ENCODE measurements around the gene LIPH. TPM values are rescaled to one million over a fixed set of nuclear protein-coding genes. Genes with fewer than 3 reads are reported as not detected.
"Not testable (repeated sequence)": the region's sequence is repeated elsewhere in the genome, so short reads cannot be mapped to it uniquely, and the experiment has no call there.

The LIPH gene
- polyA plus RNA-seq (2012; ENCODE audit: insufficient read depth, insufficient read length), result not detected

DNA sequence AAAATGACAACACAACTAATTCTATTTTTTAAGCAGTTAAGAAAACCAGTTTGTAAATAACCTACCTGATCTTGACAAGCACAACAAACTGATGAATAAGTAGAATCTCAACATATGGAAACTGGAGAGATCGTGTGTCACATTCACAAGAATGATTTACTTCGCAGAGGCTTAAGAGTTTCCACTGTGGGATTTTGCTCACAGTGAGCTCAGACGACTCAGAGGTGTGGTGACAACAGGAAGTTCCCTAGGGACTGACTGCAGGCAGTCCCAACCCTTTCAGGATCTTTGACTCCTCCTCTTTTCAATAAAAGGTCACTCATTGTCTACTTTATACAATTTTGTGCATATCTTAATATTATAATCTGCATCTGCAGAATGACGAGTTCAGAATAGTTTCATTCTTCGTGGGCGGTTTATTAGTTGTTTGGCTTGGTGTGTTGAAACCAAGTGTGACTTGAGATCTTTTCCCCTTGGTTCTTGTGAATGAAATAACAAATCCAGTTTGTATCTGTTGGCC, at the start of gene LIPH:
LIPH (minus strand) TSS at position 231 of the 520 bp plus-strand sequence; CDS start at position 114, 117 bp downstream.
- no peak within 1 kb of the TSS for H3K4me3 ChIP-seq (ENCODE audit: low read length)
- no peak for DNase-seq (ENCODE audit: low read depth, low spot score)

DNA sequence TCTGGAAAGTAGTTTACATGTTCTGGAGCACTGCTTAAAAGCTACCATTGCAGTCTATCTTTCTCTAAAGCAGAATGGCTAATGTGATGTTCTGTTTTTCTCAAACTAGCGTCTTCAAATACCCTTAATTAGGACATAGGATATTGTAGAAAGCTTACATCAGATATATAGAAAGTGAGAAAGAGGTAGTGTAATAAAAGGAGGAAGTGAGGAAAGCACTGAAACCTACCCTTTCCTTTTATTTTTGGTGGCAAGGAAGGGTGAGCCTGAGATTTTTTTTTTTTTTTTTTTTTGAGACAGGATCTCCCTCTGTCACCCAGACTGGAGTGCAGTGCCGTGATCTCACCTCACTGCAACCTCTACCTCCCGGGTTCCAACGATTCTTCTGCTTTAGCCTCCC, 43.1 kb upstream of the LIPH start:
- no peak overlapping the region for H3K4me3 ChIP-seq (ENCODE audit: low read length)
- no peak for DNase-seq (ENCODE audit: low read depth, low spot score)

DNA sequence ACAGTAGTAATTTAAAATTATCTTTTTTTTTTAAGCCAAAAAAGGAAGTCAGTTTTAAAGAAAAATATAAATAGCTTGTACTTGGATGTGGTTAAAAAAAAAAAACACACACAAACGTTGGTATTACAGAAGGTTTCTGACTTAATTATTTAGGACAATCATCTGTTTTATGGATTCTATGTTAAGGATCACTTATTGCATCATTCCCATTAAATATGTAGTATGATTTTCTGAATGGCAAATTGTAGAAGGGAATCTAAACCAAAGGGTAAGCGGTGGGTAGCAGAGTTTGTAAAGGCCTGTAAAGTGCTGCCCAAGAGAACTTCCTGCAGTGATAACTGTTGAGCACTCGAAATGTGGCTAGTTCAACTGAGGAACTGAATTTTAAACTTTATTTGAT, 41.7 kb upstream of the LIPH start:
- H3K4me3 ChIP-seq (ENCODE audit: low read length), result no peak overlapping the region
- no peak for DNase-seq (ENCODE audit: low read depth, low spot score)

DNA sequence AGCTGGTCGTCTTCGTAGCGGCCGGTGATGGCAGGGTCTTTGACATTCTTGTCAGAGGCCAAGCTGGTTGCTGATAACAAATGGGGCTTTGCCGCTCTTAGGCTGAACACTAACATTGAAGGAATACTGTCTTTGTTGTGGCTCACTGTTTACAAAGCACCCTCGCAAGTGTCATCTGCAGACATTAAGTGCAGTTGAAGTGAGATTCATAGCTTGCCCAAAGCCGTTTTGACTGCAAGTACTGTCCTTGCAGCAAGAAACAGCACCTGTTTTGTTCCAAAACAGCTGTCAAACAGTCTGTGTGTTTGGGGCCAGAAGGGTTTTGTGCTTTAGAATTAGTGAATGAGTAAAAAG, 34.3 kb upstream of the LIPH start:
- peak overlapping the region; percentile 97 for H3K4me3 ChIP-seq (ENCODE audit: low read length)
- peak; percentile 18 for DNase-seq (ENCODE audit: low read depth, low spot score)

DNA sequence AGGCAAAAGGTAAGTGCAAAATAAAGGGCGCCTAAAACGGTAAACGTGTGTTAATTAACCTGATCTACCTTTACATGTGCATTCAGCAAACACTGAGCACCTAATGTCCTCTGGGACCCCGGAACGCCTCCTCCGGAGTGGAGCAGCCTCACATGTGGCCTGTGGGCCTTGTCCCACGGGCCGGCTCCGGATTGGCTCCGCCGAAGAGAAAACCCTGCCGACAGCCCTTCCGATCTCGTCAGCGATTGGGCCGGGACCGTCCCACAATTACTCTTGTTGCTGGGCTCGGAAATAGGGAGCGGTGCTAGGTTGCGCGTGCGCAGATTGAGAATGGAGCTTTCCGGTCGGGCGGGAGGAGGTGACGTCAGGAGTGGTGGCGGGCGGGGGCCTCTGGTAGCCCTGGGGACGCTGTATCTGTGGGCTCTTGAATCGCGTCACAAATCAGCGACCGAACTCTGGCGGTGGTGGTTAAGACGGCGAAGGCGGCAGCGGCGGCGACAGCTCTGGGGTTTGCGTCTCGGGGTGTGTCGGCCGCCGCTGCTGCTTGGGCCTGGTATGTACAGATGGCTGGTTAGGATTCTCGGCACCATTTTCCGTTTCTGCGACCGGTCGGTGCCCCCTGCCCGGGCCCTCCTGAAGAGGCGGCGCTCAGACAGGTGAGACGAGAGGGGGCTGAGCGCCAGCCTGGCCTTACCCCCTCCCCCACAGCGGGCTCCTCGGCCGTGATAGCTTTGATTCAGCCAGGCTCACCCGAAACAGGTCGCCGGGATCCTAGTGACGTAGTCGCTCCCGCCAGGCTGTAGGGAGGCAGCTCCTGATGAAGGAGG, 33.7 kb upstream of the LIPH start, which contains the start of gene SENP2:
SENP2 (plus strand) TSS at position 437 of the 827 bp plus-strand sequence; CDS start at position 556, 119 bp downstream.
- H3K4me3 ChIP-seq (ENCODE audit: low read length), result peak within 1 kb of the TSS; percentile 97
- DNase-seq (ENCODE audit: low read depth, low spot score), result peak; percentile 98

DNA sequence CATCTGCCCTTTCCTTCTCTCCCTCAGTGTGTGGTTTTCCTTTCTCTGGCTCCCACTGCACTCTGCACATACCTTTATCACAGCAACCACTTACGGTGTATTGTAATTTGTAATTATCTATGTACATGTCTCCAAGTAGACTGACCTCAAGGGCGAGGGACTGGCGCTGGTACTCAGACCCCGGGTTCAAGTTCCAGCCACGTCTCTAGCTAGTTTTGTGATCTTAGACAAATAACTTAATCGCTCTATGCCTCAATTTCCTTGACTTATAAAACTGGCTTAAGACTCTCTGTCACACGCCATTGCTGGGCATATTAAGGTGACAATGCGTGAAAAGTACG, 33.1 kb upstream of the LIPH start:
- no peak for DNase-seq (ENCODE audit: low read depth, low spot score)

DNA sequence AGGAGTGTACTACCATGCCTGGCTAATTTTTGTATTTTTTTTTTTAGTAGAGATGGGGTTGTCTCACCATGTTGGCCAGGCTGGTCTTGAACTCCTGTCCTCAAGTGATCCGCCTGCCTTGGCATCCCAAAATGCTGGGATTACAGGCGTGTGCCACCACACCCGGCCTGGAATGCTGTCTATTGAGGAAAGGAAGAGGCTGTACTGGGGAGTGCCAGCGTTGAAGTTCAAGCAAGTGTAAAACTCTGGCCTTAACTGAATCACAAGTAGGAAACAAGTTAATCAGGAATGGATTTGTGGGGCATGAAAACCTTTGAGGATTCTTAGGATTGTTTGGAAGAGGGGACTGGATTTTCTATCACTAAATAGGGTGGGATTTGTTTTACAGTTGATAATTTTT, 32.3 kb upstream of the LIPH start:
- DNase-seq (ENCODE audit: low read depth, low spot score), result no peak
- no peak overlapping the region for H3K4me3 ChIP-seq (ENCODE audit: low read length)

More for the DNA sequence above, 33.1 kb upstream of the LIPH start:
- peak overlapping the region; percentile 97 for H3K4me3 ChIP-seq (ENCODE audit: low read length)

DNA sequence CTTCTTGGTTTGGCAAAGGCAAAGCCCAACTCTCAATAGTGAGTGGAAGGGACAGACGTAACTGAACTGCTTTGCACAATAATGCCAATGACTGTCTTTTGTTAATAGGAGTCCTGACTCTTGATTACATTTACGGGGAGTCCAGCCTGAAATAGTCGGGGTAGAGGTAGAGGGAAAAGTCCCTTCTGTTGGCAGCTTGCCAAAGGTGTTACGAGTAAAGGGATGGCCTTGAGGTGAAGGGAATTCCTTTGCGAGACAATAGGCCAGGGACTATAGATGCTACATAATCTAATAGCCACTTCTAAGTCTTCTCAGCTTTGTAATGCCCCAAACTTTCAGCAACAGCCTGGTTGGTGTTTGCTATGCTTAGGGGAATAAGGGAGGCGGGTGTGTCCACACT, 31.5 kb upstream of the LIPH start:
- H3K4me3 ChIP-seq (ENCODE audit: low read length), result no peak overlapping the region
- no peak for DNase-seq (ENCODE audit: low read depth, low spot score)

DNA sequence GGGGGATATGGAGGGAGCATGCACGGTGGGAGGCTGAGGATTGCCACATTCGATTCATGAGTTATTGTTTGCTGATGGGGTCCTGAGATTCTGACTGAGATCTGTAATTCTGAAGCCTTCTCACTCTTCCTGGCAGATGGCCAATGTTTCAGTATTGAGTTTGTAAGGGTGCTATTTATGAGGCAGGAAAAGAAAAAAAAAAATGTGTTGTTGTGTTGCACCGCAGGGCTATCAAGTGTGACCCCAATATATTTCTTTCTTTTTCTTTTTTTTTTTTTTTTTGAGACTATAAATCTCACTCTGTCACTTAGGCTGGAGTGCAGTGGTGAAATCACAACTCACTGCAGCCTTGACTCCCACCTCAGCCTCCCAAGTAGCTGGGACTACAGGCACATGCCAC, 30.5 kb upstream of the LIPH start:
- no peak overlapping the region for H3K4me3 ChIP-seq (ENCODE audit: low read length)
- no peak for DNase-seq (ENCODE audit: low read depth, low spot score)

DNA sequence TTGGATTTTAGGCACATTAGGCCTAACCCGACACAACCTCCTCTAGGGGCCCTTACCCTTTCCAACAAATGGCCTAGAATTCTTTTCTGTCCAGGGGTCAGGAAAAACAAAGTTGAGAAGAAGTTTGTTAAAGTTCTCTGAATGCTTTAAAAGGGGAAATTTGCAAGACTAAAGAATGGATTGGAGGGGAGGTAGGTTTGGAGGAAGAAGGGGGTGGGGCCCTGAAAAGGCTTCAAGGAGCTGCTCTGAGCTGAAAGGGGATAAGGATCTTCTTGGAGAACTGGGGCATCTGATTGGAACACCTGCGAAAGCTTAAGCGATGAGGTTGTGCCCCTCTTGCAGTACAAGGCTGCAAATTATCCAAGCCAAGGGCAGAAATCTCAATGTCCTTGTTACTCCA, 29.8 kb upstream of the LIPH start:
- no peak overlapping the region for H3K4me3 ChIP-seq (ENCODE audit: low read length)

DNA sequence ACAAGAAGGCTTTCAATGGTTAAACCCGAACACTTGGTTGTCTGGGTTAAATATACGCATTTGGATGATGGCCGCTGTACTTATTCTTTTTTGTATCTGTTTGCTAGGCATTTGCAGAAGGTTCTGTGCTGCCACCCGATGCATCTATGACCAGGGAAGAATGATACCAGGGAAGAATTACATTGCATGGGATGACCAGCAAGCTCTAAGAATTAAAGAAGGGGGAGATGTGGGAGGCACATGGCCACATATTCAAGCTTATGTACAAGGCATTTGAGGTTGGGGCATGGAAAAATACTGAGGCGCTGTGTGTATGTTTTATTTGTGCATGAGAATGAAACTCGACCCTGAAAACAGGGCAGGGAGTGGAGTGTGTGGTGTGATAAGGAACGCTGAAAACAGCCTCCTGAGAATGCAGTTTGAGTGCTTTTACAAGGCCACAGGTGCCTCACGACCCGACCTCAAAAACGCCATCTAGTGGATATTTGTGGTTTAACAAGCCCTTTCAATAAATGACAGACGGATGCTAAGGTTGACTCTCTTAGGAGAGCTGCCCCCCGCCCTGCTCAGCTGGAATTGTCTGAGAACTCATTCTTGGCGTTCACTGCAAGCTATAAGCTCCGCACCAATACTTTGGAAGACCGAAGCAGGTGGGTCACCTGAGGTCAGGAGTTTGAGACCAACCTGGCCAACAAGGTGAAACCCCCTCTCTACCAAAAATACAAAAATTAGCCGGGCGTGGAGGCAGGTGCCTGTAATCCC, 22.9 kb upstream of the LIPH start:
- DNase-seq (ENCODE audit: low read depth, low spot score), result peak; percentile 75
- not testable (repeated sequence) for H3K4me3 ChIP-seq (ENCODE audit: low read length)

More for the DNA sequence above, 29.8 kb upstream of the LIPH start:
- DNase-seq (ENCODE audit: low read depth, low spot score), result no peak

DNA sequence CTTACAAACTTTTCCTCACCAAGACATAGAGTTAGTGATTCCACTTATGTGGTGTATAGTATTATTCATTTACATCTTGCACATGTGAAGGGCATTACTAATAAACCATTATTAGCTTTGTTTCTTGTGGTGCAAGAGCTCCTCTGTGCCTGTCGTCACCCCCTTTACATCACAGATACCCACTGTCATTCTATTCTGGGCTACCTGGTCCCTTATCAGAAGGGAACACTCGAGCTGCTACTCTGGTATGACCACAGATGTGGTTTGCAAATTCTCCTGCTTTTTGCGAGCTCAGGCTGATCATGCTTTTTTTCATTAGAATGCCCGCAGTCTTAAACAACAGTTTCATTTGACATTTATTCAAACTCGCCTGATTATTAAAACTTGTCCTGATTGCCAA, 19.8 kb upstream of the LIPH start:
- no peak overlapping the region for H3K4me3 ChIP-seq (ENCODE audit: low read length)
- no peak for DNase-seq (ENCODE audit: low read depth, low spot score)

DNA sequence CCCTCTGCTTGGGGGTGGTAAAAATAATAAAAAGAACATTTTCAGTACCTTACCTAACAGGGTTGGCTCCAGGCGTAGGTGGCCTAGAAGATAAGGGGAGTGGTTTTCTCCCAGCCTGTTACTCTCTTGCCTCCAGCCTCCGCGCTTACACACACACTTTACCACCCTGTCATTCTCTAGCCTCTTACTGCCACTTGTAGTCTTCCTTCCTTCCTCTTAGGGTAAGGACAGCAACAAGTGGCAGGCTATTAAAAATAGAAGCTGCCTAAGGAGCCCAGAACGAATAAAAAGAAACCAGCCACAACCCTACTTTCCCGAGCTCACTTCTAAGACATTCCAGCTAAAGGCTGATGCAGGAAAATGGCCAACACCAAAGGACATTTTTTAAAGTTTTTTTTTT, 9.6 kb upstream of the LIPH start:
- no peak overlapping the region for H3K4me3 ChIP-seq (ENCODE audit: low read length)
- DNase-seq (ENCODE audit: low read depth, low spot score), result no peak

DNA sequence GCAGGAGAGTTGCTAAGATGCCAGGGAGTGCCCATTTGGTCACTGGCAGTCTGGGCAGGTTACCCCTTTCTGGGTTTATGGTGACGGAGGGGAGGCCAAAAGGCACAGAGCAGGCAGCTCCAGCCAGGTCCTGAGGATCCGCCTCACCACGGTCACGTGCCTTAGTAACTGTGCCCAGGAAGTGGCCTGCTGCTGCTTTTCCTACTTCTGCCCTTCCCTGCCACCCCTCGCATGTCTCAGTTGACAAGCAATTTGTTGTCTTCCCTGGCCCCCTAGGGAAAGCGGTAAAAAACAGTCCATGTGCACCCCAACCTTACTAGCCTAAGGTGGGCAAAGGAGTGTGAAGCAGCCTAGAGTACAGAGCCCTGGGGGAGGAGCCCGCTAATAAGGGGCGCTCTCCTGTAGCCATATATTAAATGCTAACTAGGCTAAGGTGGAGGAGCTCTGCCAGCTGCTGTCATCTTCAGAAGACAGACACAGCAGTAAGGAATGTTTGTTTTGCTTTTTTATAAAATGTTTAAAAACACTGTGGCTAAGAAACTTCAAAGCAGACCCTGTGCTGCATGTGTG, 9.1 kb upstream of the LIPH start:
- H3K4me3 ChIP-seq (ENCODE audit: low read length), result no peak overlapping the region
- no peak for DNase-seq (ENCODE audit: low read depth, low spot score)

DNA sequence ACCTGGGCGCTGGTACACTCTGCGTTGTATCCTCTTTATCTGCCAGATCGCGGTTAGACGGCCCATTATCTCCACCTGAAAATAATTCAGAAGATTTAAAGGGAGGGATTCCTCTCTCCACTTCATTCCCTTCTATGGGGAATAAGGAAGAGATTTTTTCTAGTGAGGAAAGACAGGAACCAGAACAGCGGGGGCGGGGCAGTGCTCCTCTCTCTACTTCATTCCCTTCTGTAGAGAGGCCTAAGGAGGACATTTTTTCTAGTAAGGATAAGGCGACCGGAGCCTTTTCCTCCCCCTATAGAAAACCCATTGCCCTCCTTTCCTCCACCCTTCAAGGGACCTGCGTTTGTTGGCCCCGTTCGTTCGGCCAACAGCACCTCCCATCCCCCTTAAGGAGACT, 8.3 kb upstream of the LIPH start:
- no peak overlapping the region for H3K4me3 ChIP-seq (ENCODE audit: low read length)
- DNase-seq (ENCODE audit: low read depth, low spot score), result no peak

DNA sequence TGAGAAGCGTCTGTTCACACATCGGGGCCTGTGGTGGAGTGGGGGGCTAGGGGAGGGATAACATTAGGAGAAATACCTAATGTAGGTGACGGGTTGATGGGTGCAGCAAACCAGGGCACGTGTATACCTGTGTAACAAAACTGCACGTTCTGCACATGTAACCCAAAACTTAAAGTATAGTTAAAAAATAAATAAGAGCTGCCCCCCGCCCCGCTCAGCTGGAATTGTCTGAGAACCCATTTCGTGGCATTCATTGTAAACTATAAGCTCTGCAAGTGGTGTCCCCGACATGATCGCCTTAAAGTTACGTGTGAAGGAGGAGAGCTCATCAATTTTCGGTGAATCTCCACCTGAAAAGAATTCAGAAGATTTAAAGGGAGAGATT, 7.3 kb upstream of the LIPH start:
- H3K4me3 ChIP-seq (ENCODE audit: low read length), result no peak overlapping the region
- DNase-seq (ENCODE audit: low read depth, low spot score), result no peak

DNA sequence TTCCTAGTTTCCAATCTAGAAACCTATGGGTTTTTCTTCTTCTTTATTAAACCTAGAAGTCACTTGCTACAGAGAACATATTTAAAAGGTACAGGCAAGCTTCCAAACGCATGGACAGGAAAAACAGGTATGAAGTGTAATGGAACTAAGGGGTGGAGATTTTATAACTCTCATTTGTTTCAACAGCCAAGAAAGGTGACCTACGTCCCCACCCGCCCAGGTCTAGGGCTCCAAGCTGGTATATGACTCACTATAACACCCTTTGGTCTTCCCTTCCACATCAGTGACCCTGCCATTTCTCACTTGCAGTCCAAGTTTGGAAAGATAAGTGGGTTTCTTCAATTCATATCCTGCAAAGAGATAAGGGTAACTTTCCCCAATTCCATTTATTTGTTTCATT, 6.0 kb upstream of the LIPH start:
- no peak overlapping the region for H3K4me3 ChIP-seq (ENCODE audit: low read length)
- DNase-seq (ENCODE audit: low read depth, low spot score), result no peak

DNA sequence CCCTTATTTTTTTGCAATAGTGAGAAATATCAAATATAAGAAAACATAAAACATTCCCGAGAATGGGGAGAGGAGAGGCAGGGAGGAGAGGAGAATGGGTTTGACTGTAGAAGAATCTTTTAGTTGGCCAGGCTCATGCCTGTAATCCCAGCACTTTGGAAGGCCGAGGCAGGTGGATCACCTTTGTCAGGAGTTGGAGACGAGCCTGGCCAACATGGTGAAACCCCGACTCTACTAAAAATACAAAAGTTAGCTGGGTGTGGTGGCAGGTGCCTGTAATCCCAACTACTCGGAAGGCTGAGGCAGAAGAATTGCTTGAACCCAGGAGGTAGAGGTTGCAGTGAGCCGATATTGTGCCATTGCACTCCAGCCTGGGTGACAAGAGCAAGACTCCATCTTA, 4.3 kb upstream of the LIPH start:
- H3K4me3 ChIP-seq (ENCODE audit: low read length); DNase-seq (ENCODE audit: low read depth, low spot score): not testable (repeated sequence)

DNA sequence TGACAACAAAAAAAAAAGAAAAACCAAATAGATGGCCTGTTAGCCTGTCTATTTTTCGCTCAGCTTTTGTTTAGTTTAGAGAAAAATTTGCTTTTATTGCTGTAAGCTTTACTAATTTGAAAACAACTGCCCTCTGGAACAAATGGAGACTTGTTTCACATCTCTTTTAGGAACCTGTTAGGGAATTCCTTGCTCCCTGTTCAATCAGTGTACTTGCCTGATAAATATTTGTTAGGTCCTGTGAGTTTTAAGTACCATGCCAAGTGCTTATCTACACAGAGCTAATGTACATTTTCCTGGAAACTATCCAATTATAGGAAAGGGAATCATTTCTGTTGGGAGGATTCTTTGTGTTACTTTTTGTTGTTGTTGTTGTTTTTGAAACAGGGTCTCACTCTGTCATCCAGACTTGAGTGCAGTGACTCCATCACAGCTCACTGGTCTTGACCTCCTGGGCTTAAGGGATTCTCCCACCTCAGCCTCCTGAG, 3.5 kb upstream of the LIPH start:
- no peak for DNase-seq (ENCODE audit: low read depth, low spot score)
- no peak overlapping the region for H3K4me3 ChIP-seq (ENCODE audit: low read length)

DNA sequence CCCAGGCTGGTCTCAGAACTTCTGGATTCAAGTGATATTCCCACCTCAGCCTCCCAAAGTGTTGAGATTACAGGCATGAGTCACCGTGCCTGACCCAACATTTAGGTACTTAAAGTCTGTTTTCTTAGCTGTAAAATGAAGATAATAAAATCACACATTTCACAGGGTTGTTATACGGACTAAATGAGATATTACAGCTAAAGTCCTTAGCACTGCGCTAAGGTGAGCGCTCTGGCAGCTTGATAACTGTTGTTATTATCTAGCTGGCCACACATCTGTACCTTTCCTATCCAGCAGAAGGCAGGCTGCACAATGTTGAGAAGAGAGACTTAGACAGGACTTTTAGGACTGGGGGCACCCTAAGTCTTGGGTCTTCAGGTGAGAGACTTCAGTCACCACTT, 2.7 kb upstream of the LIPH start:
- no peak overlapping the region for H3K4me3 ChIP-seq (ENCODE audit: low read length)
- no peak for DNase-seq (ENCODE audit: low read depth, low spot score)

Measured in Jurkat, Clone E6-1 (cell line).